Activated CD4-positive, alpha-beta T cell treated with anti-CD3 and anti-CD28 coated beads for 4 hours (primary cell): ENCODE measurements around the gene TMEM39B.
"Not testable (repeated sequence)": the region's sequence is repeated elsewhere in the genome, so short reads cannot be mapped to it uniquely, and the experiment has no call there.

Experiments
- DNase-seq, 2 donors: peaks; one replicate each; pipeline ENCODE4 v3.0.0-alpha.2; 2020

TMEM39B gene

DNA sequence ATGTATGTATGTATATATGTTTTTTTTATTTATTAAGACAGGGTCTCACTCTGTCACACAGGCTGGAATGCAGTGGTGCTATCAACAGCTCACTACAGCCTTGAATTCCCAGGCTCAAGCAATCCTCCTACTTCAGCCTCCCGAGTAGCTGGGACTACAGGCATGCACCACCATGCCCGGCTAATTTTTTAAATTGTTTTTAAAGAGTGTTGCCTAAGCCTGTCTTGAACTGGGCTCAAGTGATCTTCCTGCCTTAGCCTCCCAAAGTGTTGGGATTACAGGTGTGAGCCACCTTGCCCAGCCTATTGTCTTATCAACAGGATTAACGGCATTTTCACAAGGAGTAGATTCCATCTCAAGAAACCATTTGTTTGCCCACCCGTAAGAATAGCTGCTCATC, 40.7 kb downstream of the TMEM39B start:
- DNase-seq = not testable (repeated sequence)

DNA sequence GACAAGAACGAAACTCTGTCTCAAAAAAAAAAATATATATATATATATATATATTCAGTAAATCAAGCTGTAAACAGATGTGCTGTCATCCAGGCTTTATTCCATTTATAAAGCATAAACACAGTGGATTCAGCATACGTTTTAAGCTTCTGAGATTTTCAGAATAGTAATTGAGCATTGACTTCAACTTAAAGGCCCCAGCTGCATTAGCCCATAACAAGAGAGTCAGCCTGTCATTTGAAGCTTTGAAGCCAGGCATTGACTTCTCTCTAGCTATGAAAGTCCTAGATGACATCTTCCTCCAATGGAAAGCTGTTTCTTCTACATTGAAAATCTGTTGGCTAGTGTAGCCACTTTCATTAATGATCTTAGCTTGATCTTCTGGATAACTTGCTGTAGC, 41.7 kb downstream of the TMEM39B start:
- DNase-seq = no peak

DNA sequence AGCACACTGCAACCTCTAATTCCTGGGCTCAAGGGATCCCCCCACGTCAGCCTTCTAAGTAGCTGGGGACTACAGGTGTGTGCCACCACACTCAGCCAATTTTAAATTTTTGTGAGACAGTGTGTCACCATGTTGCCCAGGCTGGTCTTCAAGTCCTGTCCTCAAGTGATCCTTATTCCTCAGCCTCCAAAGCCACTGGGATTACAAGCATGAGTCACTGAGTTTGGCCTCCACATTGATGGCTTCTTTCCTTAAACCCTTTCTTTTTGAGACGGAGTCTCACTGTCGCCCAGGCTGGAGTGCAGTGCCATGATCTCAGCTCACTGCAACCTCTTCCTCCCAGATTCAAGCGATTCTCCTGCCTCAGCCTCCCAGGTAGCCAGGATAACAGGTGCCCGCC, 42.8 kb downstream of the TMEM39B start:
- DNase-seq = no peak

DNA sequence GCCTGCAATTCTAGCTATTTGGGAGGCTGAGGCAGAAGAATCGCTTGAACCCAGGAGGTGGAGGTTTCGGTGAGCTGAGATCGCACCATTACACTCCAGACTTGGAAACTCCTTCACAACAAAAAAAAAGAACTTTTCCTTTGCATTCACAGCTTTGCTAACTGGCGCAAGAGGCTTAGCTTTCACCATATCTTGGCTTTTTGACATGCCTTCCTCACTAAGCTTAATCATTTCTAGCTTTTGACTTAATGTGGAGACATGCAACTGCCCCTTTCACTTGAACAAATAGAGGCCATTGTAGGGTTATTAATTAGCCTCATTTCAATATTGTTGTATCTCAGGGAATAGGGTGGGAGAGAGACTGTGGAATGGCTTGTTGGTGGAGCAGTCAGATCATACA, 43.8 kb downstream of the TMEM39B start:
- DNase-seq = no peak

DNA sequence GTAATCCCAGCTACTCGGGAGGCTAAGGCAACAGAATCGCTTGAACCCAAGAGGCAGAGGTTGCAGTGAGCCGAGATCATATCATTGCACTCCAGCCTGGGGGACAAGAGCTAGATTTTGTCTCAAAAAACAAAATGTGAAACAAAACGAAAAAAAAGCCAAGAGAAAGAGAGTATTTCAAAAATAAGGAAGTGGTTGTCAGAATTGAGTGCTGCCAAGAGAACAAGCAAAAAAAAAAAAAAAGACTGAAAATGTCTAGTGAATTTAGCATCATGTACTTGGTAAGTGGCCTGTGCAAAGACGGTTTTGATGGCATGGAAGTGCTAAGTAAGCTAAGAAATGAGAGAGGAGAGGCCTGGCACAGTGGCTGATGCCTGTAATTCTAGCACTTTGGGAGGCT, 49.4 kb downstream of the TMEM39B start:
- no peak for DNase-seq

DNA sequence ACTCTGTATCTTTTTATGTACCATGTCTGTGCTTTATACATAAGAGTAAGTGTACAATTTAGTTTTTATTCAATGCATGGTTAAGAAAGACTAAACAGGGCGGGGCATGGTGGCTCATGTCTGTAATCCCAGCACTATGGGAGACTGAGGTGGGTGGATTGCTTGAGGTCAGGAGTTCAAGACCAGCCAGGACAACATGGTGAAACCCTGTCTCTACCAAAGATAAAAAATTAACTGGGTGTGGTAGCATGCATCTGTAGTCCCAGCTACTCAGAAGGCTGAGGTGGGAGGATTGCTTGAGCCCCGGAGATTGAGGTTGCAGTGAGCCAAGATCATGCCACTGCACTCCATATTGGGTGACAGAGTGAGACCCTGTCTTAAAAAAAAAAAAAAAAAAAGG, 50.6 kb downstream of the TMEM39B start:
- not testable (repeated sequence) for DNase-seq

DNA sequence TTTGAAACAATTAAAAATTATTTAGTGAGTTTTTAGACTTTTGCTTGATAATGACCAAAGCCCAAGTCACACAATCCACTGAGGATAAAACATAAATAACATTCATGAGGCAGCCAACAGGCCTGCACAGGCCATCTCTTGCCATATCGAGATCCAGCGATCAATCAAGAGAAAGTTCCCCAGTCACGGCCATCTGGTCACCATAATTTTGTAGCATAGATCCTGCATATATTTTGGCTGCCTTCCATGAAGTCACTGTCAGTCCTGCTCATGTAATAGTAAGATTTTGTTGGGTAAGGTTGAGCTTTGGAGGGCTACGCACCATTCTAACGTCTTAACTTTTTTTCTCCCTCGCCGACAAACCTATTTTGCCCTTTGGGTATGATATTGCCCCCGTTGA, 52.6 kb downstream of the TMEM39B start:
- DNase-seq = no peak

DNA sequence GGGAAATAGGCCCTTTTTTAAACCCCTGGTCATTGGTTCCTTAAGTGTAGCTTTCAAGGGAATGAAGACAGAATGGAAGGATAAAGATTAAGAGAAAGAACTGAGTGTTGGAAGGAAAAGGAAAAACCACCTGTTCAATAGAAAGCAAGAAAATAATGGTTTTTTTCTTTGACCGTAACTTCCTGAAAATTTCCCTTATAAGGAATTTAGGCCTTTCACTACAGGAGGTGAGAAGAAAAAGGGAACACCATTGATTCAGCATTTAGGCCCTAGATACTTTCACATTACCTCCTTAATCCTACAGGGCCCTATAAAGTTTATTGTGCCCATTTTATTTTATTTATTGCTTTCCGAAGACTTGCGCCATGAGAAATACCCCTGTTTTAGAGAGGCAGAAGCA, 54.0 kb downstream of the TMEM39B start:
- no peak for DNase-seq

DNA sequence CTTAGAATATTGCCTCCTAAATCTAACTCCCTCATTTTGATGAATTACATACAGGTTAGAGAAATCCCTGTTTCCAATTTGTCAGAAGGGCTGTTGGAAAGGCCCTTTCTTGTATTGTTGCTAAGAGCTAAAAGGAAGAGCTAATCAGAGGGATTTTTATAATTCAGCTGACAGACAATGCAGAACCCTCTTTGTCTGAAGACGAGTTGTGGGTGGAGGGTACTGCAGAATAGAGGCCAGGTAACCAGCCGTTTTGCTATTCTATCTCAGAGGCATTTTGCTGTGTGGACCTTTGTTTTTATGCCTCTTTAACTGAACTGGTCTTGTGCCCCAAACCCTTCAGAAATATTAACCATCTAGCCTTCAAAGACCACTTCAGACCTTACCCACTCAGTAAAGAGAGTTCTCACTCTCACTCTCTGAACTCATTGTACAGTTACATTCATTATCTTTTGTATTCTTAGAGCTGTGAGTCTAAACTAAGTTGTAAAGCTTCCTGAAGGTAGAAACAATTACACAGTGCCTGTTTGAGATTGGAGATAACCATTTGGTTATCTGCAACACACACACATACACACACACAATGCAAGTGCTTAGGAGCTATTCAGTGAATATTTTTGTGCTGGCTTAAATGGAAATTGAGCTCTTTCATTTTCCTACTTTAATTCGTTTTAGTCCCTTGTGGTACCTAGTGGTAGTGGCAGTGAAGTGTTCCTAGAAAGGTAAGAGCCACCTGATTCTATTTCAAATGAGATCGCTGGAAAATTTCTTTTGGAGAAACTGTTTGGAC, 54.9 kb downstream of the TMEM39B start:
- no peak for DNase-seq

DNA sequence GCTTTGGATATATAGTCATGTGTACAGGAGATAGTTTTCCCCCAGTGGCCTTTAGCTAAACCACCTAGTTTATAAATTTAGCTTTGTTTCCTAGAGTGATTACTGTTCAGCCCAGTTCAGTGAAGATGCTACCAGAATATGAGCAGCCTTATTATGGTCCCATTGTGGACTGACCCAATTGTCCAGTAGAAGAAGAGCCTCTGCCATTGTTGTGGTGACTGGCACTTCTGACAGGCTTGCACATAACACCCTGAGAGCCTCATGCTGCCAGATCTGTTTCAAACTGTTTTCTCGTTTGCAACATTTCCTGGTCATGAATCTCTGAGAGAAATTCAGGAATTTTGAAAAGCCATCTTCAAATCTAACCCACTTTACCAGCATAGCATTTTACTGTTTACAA, 55.7 kb downstream of the TMEM39B start:
- DNase-seq = no peak

DNA sequence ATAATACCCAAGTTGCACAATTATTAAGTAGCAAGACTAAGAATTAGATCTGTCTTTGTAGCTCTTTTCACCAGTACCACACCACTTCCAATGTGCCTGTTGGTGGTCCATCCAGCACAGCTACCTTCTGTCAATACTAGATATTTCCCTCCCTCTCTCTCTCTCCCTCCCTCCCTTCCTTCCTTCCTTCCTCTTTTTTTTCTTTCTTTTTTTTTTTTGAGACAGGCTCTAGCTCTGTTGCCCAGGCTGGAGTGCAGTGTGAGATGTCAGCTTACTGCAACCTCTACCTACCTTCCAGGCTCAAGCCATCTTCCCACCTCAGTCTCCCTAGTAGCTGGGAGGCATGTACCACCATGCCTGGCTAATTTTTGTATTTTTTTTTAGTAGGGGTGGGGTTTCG, 56.2 kb downstream of the TMEM39B start:
- DNase-seq = no peak

DNA sequence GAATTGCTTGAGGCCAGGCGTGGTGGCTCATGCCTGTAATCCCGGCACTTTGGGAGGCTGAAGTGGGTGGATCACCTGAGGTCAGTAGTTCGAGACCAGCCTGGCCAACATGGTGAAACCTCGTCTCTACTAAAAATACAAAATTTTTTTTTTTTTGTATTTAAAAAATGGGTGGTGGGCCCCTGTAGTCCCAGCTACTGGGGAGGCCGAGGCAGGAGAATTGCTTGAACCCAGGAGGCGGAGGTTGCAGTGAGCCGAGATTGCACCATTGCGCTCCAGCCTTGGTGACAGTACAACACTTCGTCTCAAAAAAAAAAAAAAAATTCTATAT, 61.2 kb downstream of the TMEM39B start:
- not testable (repeated sequence) for DNase-seq

DNA sequence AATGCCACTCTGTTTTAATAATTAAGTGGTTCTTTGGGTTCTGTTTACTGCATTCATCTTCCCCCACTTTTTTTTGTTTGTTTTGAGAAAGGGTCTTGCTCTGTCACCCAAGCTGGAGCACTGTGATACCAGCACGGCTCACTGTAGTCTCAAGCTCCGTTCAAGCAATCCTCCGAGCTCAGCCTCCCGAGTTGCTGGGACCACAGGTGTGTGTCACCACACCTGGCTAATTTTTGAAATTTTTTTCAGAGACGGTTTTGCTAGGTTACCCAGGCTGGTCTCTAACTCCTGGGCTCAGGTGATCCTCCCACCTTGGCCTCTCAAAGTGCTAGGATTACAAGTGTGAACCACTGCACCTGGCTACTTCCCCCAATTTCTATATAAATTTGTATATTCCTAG, 64.4 kb downstream of the TMEM39B start:
- DNase-seq = no peak

DNA sequence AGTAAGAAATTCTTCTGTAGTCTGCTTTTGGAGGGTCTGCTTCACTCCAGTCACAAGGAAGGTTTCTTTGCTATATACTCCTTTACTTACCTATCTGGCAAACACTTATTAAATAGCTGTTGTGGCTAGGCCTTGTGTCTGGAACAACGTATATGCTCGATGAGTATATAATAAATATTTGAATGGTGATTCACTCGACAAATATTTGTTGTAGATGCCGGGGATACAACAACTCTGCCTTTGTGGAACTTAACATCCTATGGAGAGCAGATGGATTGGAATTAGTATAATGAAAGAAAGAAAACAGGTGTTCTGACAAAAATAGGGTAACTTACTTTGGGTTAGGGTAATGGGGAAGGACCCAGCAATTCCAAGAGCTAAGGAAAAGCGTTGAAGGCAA, 66.2 kb downstream of the TMEM39B start:
- no peak for DNase-seq

DNA sequence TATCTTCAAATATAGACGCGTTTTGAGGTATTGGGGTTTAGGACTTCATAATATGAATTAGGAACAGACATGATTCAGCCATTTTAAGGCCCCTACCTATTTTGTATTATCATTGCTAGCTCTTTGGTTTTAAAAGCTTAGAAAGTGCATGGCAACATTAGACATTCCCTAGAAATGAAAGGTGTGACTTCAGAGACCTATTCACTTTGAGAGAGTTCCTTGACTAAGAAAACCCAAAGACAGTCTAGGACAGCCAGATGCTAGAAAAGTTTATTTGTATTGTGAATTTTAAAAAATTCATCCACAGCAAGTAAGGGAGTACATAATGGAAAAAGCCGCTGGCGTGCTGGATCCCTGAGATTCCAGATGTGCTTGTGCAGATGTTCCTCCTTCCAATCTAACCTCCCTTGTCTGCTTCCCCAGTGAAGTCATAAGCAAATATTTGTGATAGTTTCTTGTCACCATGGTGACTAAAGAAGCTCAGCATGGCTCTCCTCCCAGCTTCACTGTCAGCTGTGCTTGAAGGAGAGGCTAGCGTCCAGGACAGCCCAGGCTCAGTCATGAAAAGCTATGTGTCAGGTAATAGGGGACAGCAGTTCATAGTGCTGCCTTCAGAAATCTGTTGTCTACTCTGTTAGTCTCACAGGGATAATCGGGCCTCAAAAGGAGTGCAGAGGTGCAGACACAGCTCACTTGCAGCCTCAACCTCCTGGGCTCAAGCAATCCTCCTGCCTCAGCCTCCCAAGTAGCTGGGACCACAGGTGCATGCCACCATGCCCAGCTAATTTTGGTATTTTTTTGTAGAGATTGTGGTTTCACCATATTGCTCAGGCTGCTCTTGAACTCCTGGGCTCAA, 69.9 kb downstream of the TMEM39B start:
- DNase-seq = no peak

DNA sequence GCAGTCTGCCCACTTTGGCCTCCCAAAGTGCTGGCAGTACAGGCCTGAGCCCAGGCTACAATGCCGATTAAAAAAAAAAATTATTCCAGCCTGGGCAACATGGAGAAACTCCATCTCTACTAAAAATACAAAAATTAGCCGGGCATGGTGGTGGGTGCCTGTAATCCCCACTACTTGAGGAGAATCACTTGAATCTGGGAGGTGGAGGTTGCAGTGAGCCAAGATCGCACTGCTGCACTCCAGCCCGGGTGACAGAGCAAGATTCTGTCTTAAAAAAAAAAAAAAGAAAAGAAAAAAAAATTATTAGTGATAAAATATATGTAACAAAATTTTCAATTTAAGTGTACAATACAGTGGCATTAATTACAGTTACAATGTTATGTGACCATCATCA, 70.6 kb downstream of the TMEM39B start:
- not testable (repeated sequence) for DNase-seq

DNA sequence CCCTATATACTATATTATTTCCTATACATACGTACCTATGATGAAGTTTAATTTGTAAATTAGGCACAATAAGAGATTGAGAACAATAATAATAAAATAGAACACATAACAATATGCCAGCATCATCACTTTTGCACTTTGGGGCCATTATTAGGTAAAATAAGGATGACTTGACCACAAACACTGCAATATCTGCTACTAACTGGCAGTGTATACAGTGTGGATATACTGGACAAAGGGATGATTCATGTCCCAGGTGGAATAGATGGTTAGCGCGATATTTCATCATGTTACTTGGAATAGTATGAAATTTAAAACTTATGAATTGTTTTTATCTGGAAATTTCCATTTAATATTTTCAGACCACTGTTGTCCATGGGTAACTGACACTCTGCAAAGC, 71.3 kb downstream of the TMEM39B start:
- no peak for DNase-seq

DNA sequence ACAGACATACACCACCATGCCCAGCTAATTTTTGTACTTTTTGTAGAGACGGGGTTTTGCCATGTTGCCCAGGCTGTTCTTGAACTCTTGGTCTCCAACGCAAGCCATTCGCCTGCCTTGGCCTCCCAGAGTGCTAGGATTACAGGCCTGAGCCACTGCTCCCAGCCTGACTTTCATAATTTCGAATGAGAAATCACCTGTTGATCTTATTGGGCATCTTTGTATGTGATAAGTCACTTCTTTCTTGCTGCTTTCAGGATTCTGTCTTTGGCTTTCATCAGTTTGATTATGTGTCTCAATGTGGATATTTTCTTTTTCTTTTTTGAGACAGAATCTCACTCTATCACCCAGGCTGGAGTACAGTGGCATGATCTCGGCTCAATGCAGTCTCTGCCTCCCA, 75.1 kb downstream of the TMEM39B start:
- not testable (repeated sequence) for DNase-seq

DNA sequence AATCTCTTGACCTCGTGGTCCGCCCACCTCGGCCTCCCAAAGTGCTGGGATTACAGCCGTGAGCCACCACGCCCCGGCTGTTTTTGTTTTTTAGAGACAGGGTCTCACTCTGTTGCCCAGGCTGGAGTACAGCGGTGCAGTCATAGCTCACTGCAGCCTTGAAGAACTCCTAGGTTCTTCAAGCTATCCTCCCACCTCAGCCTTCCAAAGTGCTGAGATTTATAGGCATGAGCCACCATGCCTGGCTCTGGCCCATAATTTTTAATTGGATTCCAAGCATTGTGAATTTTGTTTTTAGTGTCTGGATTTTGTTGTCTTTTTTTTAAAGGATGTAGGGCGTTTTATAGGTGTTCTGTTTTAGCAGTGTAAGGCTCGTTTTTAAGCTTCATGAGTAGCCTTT, 78.1 kb downstream of the TMEM39B start:
- no peak for DNase-seq

DNA sequence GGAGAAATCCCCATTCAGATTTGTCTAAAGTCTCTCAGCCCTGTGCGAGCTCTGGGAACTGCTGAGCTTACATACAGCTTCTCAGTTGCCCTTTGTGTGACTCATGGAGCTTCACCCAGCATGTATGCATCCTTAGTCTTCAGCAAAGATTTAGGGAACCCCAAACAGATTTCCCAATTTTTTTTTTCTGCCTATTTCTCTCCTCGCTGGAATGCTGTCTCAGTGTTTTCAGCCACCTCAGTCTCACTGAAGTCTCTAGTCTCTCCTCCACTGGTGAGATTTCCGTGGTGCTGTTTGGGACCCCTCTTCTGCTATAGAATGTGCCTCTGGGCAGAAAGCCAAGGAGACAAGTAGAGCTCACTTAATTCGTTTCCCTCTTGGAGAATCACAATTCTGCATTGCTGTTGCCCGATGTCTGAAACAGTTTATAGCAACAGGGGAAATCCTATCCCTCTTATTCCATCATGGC, 78.6 kb downstream of the TMEM39B start:
- no peak for DNase-seq
